Kidney epithelial cell (primary cell): ENCODE measurements around the gene SCAI. TPM values are rescaled to one million over a fixed set of nuclear protein-coding genes. Genes with fewer than 3 reads are reported as not detected.
A peak's percentile ranks its signal among the peaks of the same experiment; 100 is the strongest.

Experiments
- DNase-seq: peaks from one replicate; pipeline ENCODE4 v3.0.0-alpha.2; 2010; ENCODE audit warnings: low read depth
- H3K27me3 ChIP-seq: 2 replicates; pipeline ENCODE4 v1.6.0; 2011; ENCODE audit warnings: low read length; ENCODE audit not compliant: control insufficient read depth, insufficient read depth
- H3K36me3 ChIP-seq: 2 replicates; pipeline ENCODE4 v1.5.1; 2011; ENCODE audit warnings: low read length; ENCODE audit not compliant: control insufficient read depth, insufficient read depth
- H3K4me3 ChIP-seq: 2 replicates; pipeline ENCODE4 v1.5.1; 2011; ENCODE audit warnings: low read depth, mild to moderate bottlenecking, control low read depth, low read length
- CTCF ChIP-seq: IDR thresholded peaks from 2 replicates; pipeline ENCODE4 v1.5.1; 2011; ENCODE audit warnings: mild to moderate bottlenecking, moderate library complexity, low read length, control low read depth, inconsistent platforms; ENCODE audit not compliant: insufficient read depth, poor library complexity, severe bottlenecking
- total RNA-seq: library from RNA; depleted of rRNA; stranded (reverse); fragments of >200 nt; gene quantifications from 2 replicates; pipeline ENCODE4 v1.2.3, GENCODE V29; 2015

The SCAI gene
- total RNA-seq, 1 donor from 2014 or later = 2.3 TPM

DNA sequence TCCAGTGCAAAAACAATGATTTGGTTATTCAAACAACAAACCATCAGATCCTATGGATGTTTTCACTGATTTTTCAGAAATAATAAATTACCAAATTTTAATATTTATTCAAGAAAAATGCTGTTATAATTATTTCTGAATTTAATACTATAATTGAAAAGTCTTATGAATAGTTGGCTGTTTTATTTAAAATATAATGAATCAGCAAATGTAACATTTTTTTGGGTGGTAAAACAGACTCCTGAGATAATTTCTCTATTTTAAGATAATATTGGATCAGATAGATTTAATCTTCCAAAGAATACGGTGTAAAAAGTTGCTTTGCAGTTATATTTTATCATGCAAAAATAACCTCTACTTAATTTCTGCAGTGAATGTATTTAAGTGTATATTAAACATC is 197.2 kb downstream of the SCAI start:
- no peak for TF ChIP-seq CTCF
- no peak overlapping the region for H3K4me3 ChIP-seq
- H3K27me3 ChIP-seq = no peaks in the 10 kb centered on the region
- no peak for DNase-seq
- no peaks in the 10 kb centered on the region for H3K36me3 ChIP-seq

DNA sequence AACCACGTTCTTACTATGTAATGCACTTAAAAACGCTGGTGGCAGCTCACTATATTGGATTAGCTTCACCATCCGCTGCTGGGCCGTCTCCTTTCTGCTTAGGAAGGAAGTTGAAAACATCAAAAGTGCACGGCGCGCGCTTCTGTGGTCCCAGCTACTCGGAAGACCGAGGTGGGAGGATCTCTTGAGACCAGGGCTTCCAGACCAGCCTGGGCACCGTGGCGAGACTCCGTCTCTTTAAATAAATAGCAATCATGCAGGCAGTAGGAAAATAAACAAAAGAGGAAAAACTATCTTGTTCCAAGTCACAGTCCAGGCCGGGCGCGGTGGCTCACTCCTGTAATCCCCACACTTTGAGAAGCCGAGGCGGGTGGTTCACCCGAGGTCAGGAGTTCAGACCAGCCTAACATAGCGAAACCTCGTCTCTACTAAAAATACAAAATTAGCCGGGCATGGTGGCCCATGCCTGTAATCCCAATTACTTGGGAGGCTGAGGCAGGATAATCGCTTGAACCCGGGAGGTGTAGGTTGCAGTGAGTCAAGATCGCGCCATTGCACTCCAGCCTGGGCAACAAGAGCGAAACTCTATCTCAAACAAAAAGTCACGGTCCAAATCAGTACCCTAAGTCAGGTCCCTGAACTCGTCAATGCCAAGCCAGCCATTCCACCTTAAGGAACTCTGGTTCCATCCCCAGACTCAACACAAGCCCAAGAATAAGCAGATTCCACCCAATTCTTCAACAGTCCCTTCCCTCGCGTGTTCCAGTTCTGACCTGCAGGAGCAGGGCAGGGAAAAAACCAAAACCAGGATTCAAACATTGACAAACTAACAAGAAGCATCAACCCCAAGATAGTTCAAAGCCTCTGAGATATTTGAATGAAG is 201.4 kb downstream of the SCAI start:
- H3K36me3 ChIP-seq = no peaks in the 10 kb centered on the region
- peak overlapping the region; percentile 87 for H3K4me3 ChIP-seq
- no peak for TF ChIP-seq CTCF
- peak; percentile 5 for DNase-seq
- H3K27me3 ChIP-seq = no peaks in the 10 kb centered on the region

DNA sequence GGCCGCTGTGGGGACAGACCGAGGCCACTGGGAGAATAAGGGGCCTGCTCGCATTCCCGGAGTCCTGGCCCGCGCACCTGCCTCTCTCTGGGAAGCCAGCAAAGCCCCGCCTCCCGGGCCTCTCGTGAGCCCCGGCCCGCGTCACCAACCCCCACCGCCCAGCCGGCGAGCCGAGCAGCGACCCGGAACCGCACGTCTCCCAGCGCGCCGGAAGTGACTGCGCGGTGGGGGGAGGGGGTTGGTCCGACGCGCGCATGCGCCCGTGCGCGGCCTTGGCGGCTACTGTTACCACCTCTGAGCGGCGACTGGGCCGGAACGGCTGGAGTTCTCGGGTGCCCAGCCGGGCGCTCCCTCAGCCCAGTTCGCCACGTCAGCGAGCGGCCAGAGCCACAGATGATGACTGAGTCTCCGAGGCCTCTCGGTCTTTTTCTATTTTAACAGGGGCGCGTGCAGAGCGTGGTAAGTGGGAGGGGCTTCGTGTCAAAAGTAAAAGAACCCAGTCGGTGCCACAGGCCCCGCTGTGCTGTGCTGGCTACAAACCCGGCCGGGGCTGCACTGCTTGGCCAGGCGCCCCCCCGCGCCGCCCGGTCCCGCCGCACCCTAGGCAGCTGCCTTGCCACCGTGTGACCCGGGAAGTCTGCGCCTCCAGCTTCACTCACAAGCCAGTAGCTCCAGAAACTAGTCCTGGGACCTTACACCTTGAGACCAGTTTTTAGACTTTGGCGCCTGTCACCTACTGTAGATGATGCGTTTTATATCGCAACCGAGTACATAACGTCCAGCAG is 202.2 kb downstream of the SCAI start, which contains the start of gene GOLGA1:
GOLGA1 (minus strand) TSS at position 190 of the 785 bp plus-strand sequence. CDS start 2,372 bp downstream, outside the sequence.
- Histone ChIP-seq H3K4me3 (peak within 1 kb of the TSS; percentile 87), H3K27me3 (no peaks in the 10 kb centered on the region), H3K36me3 (no peaks in the 10 kb centered on the region)
- peak; percentile 75 for DNase-seq
- TF ChIP-seq CTCF = no peak

DNA sequence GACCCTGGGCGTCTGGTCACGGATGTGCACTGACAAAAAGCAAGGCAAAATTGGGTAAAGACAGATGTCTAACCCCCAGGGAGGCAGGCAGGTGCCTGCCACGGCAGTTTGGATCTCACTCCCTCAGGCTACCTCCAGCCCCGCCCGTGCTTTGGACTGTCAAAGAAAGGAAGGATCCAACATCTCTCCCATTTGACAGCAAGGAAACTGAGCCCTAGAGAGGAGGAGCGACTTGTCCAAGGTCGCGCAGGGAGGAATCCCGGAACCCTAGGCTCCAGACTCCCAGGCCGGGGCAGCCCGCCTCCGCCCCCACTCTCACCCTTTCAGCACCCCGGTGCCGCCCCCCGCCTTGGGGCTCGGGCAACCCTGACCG is 202.8 kb downstream of the SCAI start:
- no peak for DNase-seq
- Histone ChIP-seq H3K36me3 (no peaks in the 10 kb centered on the region), H3K4me3 (peak overlapping the region; percentile 87), H3K27me3 (no peaks in the 10 kb centered on the region)
- TF ChIP-seq CTCF = no peak

GRCh38 chr9:124939944-124940343 is 203.4 kb downstream of the SCAI start:
- no peak for DNase-seq

More at GRCh38 chr9:124939944-124940343, 203.4 kb downstream of the SCAI start:
- Histone ChIP-seq H3K27me3 (no peaks in the 10 kb centered on the region), H3K4me3 (peak overlapping the region; percentile 87), H3K36me3 (no peaks in the 10 kb centered on the region)
- no peak for TF ChIP-seq CTCF
